Ishikawa (cell line): ENCODE data around the gene STX1B.

Experiments
- CEBPB ChIP-seq: IDR thresholded peaks from 2 replicates; pipeline ENCODE4 v1.6.1; 2012
- CREB1 ChIP-seq: IDR thresholded peaks from 2 replicates; pipeline ENCODE4 v1.6.1; 2012; ENCODE audit warnings: low read depth
- EGR1 ChIP-seq: IDR thresholded peaks from 2 replicates; pipeline ENCODE4 v1.6.1; 2012
- EP300 ChIP-seq: IDR thresholded peaks from 2 replicates; pipeline ENCODE4 v1.6.1; 2012; ENCODE audit warnings: borderline replicate concordance
- FOXM1 ChIP-seq: IDR thresholded peaks from 2 replicates; pipeline ENCODE4 v1.6.1; 2012; ENCODE audit warnings: low read depth, borderline replicate concordance
- NFIC ChIP-seq: IDR thresholded peaks from 2 replicates; pipeline ENCODE4 v1.6.1; 2012
- RAD21 ChIP-seq: IDR thresholded peaks from 2 replicates; pipeline ENCODE4 v1.6.1; 2012; ENCODE audit warnings: low read depth
- REST ChIP-seq: IDR thresholded peaks from 2 replicates; pipeline ENCODE4 v1.6.1; 2012; ENCODE audit warnings: low read depth, mild to moderate bottlenecking
- TAF1 ChIP-seq: IDR thresholded peaks from 2 replicates; pipeline ENCODE4 v1.6.1; 2012; ENCODE audit warnings: low read depth, mild to moderate bottlenecking
- TCF12 ChIP-seq: IDR thresholded peaks from 2 replicates; pipeline ENCODE4 v1.6.1; 2012; ENCODE audit warnings: low read depth
- TEAD4 ChIP-seq: IDR thresholded peaks from 2 replicates; pipeline ENCODE4 v1.6.1; 2012
- USF1 ChIP-seq: IDR thresholded peaks from 2 replicates; pipeline ENCODE4 v1.6.1; 2012
- YY1 ChIP-seq: IDR thresholded peaks from 2 replicates; pipeline ENCODE4 v1.6.1; 2012; ENCODE audit warnings: low read depth
- ZBTB7A ChIP-seq: IDR thresholded peaks from 2 replicates; pipeline ENCODE4 v1.6.1; 2012; ENCODE audit warnings: low read depth
- TF ChIP-seq, protein P1 (sequence below): IDR thresholded peaks from 2 replicates; pipeline ENCODE4 v1.6.1; 2012

STX1B gene

DNA sequence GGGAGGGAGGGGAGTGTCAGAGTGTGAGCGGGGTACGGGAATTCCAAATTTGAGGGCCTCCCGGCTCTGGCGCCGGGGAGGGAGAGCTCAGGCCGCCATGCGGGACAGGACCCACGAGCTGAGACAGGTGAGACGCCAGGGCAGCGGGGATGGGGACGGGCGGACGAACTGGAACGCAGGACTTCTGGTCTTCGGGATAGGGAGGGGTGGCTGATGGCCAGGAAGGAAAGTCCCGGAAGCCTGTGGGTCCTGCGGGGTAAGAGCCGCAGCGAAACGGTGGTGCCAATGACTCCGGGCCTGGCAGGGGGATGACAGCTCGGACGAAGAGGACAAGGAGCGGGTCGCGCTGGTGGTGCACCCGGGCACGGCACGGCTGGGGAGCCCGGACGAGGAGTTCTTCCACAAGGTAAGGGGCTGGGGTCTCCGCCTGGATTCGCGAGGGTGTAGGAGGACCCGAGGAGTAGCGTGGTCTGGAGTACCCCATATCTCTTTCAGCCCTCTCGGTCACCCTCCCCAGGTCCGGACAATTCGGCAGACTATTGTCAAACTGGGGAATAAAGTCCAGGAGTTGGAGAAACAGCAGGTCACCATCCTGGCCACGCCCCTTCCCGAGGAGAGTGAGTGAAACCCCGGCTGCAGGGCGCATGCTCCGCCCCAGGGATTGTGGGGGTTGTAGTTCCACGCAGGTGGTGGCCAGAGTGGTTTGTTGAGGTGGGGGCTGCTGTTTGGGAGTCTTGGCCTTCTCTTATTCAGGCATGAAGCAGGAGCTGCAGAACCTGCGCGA is 23.5 kb upstream of the STX1B start:
- peak; percentile 41 for TF ChIP-seq TAF1
- no peak for TF ChIP-seq USF1
- TF ChIP-seq FOXM1: no peak
- no peak for TF ChIP-seq YY1
- TF ChIP-seq, protein P1, sequence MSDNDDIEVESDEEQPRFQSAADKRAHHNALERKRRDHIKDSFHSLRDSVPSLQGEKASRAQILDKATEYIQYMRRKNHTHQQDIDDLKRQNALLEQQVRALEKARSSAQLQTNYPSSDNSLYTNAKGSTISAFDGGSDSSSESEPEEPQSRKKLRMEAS: 0 out of 2 replicates have a peak, but pooled peaks have one; percentile 13

GRCh38 chr16:31032736-31033708 is 22.6 kb upstream of the STX1B start, which contains the start of gene STX4:
STX4 (plus strand) TSS chr16:31033558; CDS start chr16:31033806, 248 bp downstream.
- TF ChIP-seq TCF12 (peak; percentile 20; the same call in 1 of the 2 replicates), TEAD4 (no peak), USF1 (peak; percentile 99), ZBTB7A (peak; percentile 80), EGR1 (peak; percentile 89), CREB1 (peak; percentile 98), CEBPB (no peak)
- TF ChIP-seq, protein P1: peak; percentile 96

- TF ChIP-seq CEBPB (no peak), NFIC (no peak), EP300 (no peak), TCF12 (no peak)
Observed at GRCh38 chr16:31031276-31031675, 20.8 kb upstream of the STX1B start.

GRCh38 chr16:31029272-31029671 is 18.8 kb upstream of the STX1B start:
- TF ChIP-seq TCF12: no peak
- TF ChIP-seq FOXM1: no peak
- no peak for TF ChIP-seq CEBPB
- TF ChIP-seq, protein P1: no peak
- no peak for TF ChIP-seq TEAD4

DNA sequence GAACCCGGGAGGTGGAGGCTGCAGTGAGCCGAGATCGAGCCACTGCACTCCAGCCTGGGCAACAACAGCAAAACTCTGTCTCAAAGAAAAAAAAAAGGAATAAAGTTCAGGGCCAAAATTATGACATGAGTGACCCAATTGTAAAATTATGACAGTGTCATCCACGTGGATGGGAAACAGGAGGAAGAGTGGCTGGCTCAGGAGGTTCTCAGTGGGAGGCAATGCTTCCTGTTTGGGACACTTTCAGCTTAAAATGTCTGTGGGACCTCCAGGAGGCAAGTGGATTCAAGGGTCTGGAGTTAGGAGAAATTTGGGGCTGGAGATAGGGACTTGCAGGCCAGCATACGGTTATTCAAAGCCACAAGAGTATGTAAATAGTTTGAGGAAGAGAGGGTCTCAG is 14.9 kb upstream of the STX1B start:
- TF ChIP-seq FOXM1 (no peak), USF1 (no peak), RAD21 (no peak), EP300 (no peak), ZBTB7A (no peak)
- TF ChIP-seq, protein P1: no peak

DNA sequence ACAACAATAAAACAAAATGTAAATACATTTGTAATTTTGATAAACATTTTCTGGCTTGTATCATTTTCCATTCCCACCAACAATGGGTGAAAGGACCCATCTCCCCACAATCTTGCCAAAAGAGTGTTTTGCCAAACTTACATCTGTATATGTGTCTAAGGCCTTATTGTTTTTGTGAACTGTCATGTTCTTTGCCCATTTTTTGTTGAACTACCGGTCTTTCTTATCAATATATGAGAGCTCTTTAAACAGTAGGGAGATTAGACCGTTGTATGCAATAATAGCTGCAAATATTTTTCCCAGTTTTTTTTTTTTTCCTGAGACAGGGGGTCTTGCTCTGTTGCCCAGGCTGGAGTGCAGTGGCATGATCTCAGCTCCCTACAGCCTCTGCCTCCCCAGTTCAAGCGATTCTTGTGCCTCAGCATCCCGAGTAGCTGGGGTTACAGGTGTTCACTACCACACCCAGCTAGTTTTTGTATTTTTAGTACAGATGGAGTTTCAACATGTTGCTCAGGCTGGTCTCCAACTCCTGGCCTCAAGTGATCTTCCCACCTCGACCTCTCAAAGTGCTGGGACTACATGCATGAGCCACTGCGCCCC is 13.3 kb upstream of the STX1B start:
- no peak for TF ChIP-seq TEAD4
- TF ChIP-seq REST: no peak
- TF ChIP-seq TAF1: no peak
- no peak for TF ChIP-seq TCF12
- TF ChIP-seq EP300: no peak
- no peak for TF ChIP-seq EGR1
- no peak for TF ChIP-seq YY1
- TF ChIP-seq RAD21: no peak
- no peak for TF ChIP-seq USF1
- no peak for TF ChIP-seq NFIC
- no peak for TF ChIP-seq ZBTB7A
